IMR-90 (cell line): Measurements from ENCODE around the gene EBLN2. TPM values are rescaled to one million over a fixed set of nuclear protein-coding genes. Genes with fewer than 3 reads are reported as not detected.

Experiments
- ATAC-seq: fragments of 200-7000 bp; cut with Tn5 transposase; 2 replicates; pipeline ENCODE4 v1.9.1; 2020; ENCODE audit warnings: low read depth, mild to moderate bottlenecking, moderate library complexity
- BruUV-seq: library from RNA; stranded (reverse); fragments of 400-500 nt; replicated peaks from 2 replicates; lab custom pipeline; 2021; lab: Mats Ljungman, UMichigan
- CTCF ChIA-PET: fragments of 300-600 bp; formaldehyde crosslinking; extraction: SDS; loops from one replicate; lab custom pipeline; 2021; ENCODE audit warnings: antibody characterized with exemption; lab: Yijun Ruan, JAX
- POLR2A ChIA-PET: fragments of 300-600 bp; sonication (Branson Sonifier 250); formaldehyde crosslinking; loops from one replicate; lab custom pipeline; 2022; ENCODE audit warnings: antibody characterized with exemption; ENCODE audit not compliant: unreplicated experiment; lab: Charles Lee
- DNase-seq: peaks from one replicate; pipeline ENCODE4 v3.0.0; 2013
- H2AFZ ChIP-seq: replicated peaks from 2 replicates; pipeline ENCODE3; 2013; ENCODE audit warnings: low read length, mild to moderate bottlenecking; ENCODE audit not compliant: poor library complexity
- H2AK5ac ChIP-seq: 2 replicates; pipeline ENCODE4 v1.6.1; 2013; ENCODE audit warnings: low read depth, low read length, inconsistent platforms
- H2AK9ac ChIP-seq: replicated peaks from 2 replicates; pipeline ENCODE3; 2013; ENCODE audit warnings: mild to moderate bottlenecking, low read depth, low read length, moderate library complexity; ENCODE audit not compliant: poor library complexity
- H2BK120ac ChIP-seq: 2 replicates; pipeline ENCODE4 v1.6.1; 2013; ENCODE audit warnings: low read depth, low read length, inconsistent platforms
- H2BK15ac ChIP-seq: 3 replicates; pipeline ENCODE4 v1.6.1; 2013; ENCODE audit warnings: low read depth, low read length, inconsistent platforms
- H2BK20ac ChIP-seq: 2 replicates; pipeline ENCODE4 v1.6.1; 2013; ENCODE audit warnings: low read depth, mild to moderate bottlenecking, inconsistent platforms, low read length, moderate library complexity
- H2BK5ac ChIP-seq: 2 replicates; pipeline ENCODE4 v1.6.1; 2013; ENCODE audit warnings: mild to moderate bottlenecking, low read depth, low read length, inconsistent platforms; ENCODE audit not compliant: poor library complexity, severe bottlenecking
- H3K14ac ChIP-seq: replicated peaks from 2 replicates; pipeline ENCODE4 v1.6.1; 2013; ENCODE audit warnings: low read depth, low read length, inconsistent platforms
- H3K18ac ChIP-seq: 2 replicates; pipeline ENCODE4 v1.6.1; 2013; ENCODE audit warnings: low read depth, low read length, control low read depth
- H3K23ac ChIP-seq: 2 replicates; pipeline ENCODE4 v1.6.1; 2013; ENCODE audit warnings: low read depth, low read length, inconsistent platforms
- H3K27ac ChIP-seq: 2 replicates; pipeline ENCODE4 v1.5.1; 2013; ENCODE audit warnings: mild to moderate bottlenecking, control low read depth, low read length; ENCODE audit not compliant: insufficient read depth
- H3K27me3 ChIP-seq: 2 replicates; pipeline ENCODE4 v1.6.1; 2013; ENCODE audit warnings: low read length; ENCODE audit not compliant: control insufficient read depth, insufficient read depth
- H3K36me3 ChIP-seq: 2 replicates; pipeline ENCODE4 v1.6.1; 2013; ENCODE audit warnings: low read length, mixed read lengths; ENCODE audit not compliant: control insufficient read depth, insufficient read depth
- H3K4ac ChIP-seq: 2 replicates; pipeline ENCODE4 v1.6.1; 2013; ENCODE audit warnings: low read depth, low read length, inconsistent platforms
- H3K4me1 ChIP-seq: 2 replicates; pipeline ENCODE4 v1.6.1; 2013; ENCODE audit warnings: low read length, mixed read lengths; ENCODE audit not compliant: control insufficient read depth, insufficient read depth
- H3K4me2 ChIP-seq: 2 replicates; pipeline ENCODE4 v1.6.1; 2013; ENCODE audit warnings: low read depth, mild to moderate bottlenecking, control low read depth, low read length, moderate library complexity
- H3K4me3 ChIP-seq: 2 replicates; pipeline ENCODE4 v1.5.1; 2013; ENCODE audit warnings: low read depth, mild to moderate bottlenecking, control low read depth, low read length, moderate library complexity; ENCODE audit not compliant: insufficient read depth
- H3K56ac ChIP-seq: 2 replicates; pipeline ENCODE4 v1.6.1; 2013; ENCODE audit warnings: low read length, inconsistent platforms; ENCODE audit not compliant: insufficient read depth; ENCODE audit errors: extremely low read depth
- H3K79me1 ChIP-seq, 2 experiments: 2 replicates each; pipeline ENCODE4 v1.6.1; 2013; ENCODE audit warnings: low read length in 2 of 2, inconsistent platforms in 1 of 2, low read depth in 1 of 2
- H3K9ac ChIP-seq: 2 replicates; pipeline ENCODE4 v1.6.1; 2013; ENCODE audit warnings: low read depth, low read length, control low read depth
- H3K9me1 ChIP-seq: 2 replicates; pipeline ENCODE4 v1.6.1; 2013; ENCODE audit warnings: low read length, inconsistent platforms; ENCODE audit not compliant: insufficient read depth
- H3K9me3 ChIP-seq: 2 replicates; pipeline ENCODE4 v1.6.1; 2013; ENCODE audit warnings: low read length; ENCODE audit not compliant: control insufficient read depth, insufficient read depth
- H4K20me1 ChIP-seq: 2 replicates; pipeline ENCODE4 v1.6.1; 2013; ENCODE audit warnings: low read length, inconsistent platforms; ENCODE audit not compliant: insufficient read depth
- H4K5ac ChIP-seq: 2 replicates; pipeline ENCODE4 v1.6.1; 2013; ENCODE audit warnings: mild to moderate bottlenecking, low read depth, low read length, control low read depth
- H4K8ac ChIP-seq, 2 experiments: 2 replicates each; pipeline ENCODE4 v1.6.1; 2013; ENCODE audit warnings: low read depth in 2 of 2, low read length in 2 of 2, control low read depth in 1 of 2, inconsistent platforms in 1 of 2
- H4K91ac ChIP-seq: 2 replicates; pipeline ENCODE4 v1.6.1; 2013; ENCODE audit warnings: low read depth, low read length, inconsistent platforms; ENCODE audit not compliant: insufficient read depth
- BHLHE40 ChIP-seq: fragments of 150-350 bp; IDR thresholded peaks from 2 replicates; pipeline ENCODE4 v1.6.1; 2016; ENCODE audit warnings: mild to moderate bottlenecking, low read depth, low read length
- CEBPB ChIP-seq: IDR thresholded peaks from 2 replicates; pipeline ENCODE4 v1.6.1; 2012; ENCODE audit warnings: low read depth, low read length, improper control_type of control experiment
- CHD1 ChIP-seq: IDR thresholded peaks from 2 replicates; pipeline ENCODE4 v1.6.1; 2012; ENCODE audit warnings: low read depth, low read length, improper control_type of control experiment
- CTCF ChIP-seq: conservative IDR thresholded peaks from 2 replicates; pipeline ENCODE4 v1.5.1; 2012; ENCODE audit warnings: mild to moderate bottlenecking, low read depth, low read length, improper control_type of control experiment
- ELK1 ChIP-seq: fragments of 150-350 bp; IDR thresholded peaks from 2 replicates; pipeline ENCODE4 v1.6.1; 2016; ENCODE audit warnings: low read depth, mild to moderate bottlenecking, low read length, moderate library complexity, borderline replicate concordance
- FOS ChIP-seq: fragments of 150-350 bp; IDR thresholded peaks from 2 replicates; pipeline ENCODE4 v1.6.1; 2016; ENCODE audit warnings: low read depth, low read length
- MAFK ChIP-seq: IDR thresholded peaks from 2 replicates; pipeline ENCODE4 v1.6.1; 2012; ENCODE audit warnings: low read depth, low read length, improper control_type of control experiment
- MAZ ChIP-seq: IDR thresholded peaks from 2 replicates; pipeline ENCODE4 v1.6.1; 2012; ENCODE audit warnings: low read depth, mild to moderate bottlenecking, low read length, improper control_type of control experiment, moderate library complexity, borderline replicate concordance
- MXI1 ChIP-seq: IDR thresholded peaks from 2 replicates; pipeline ENCODE4 v1.6.1; 2012; ENCODE audit warnings: low read depth, mild to moderate bottlenecking, low read length, moderate library complexity, borderline replicate concordance
- NFE2L2 ChIP-seq: fragments of 150-350 bp; IDR thresholded peaks from 2 replicates; pipeline ENCODE4 v1.6.1; 2016; ENCODE audit warnings: low read depth, mild to moderate bottlenecking, low read length
- POLR2A ChIP-seq: IDR thresholded peaks from 2 replicates; pipeline ENCODE4 v1.6.1; 2012; ENCODE audit warnings: mild to moderate bottlenecking, low read depth, low read length
- RAD21 ChIP-seq: IDR thresholded peaks from 2 replicates; pipeline ENCODE4 v1.6.1; 2012; ENCODE audit warnings: low read length, improper control_type of control experiment
- RCOR1 ChIP-seq: IDR thresholded peaks from 2 replicates; pipeline ENCODE4 v1.6.1; 2012; ENCODE audit warnings: mild to moderate bottlenecking, low read length, improper control_type of control experiment; ENCODE audit not compliant: insufficient replicate concordance
- RFX5 ChIP-seq: IDR thresholded peaks from 2 replicates; pipeline ENCODE4 v1.8.0; 2012; ENCODE audit warnings: low read depth, mild to moderate bottlenecking, low read length, moderate library complexity
- SMC3 ChIP-seq: fragments of 150-350 bp; IDR thresholded peaks from 2 replicates; pipeline ENCODE4 v1.6.1; 2016; ENCODE audit warnings: low read depth, mild to moderate bottlenecking, antibody characterized with exemption, low read length, moderate library complexity
- USF2 ChIP-seq: fragments of 150-350 bp; IDR thresholded peaks from 2 replicates; pipeline ENCODE4 v1.6.1; 2017; ENCODE audit warnings: mild to moderate bottlenecking, antibody characterized with exemption, low read length, low read depth
- WGBS, 2 experiments: methylation state at CpG; one replicate each; pipeline versions ENCODE4 v1.1.5 to v1.1.7; 2013; ENCODE audit warnings: missing lambda C conversion rate in 2 of 2; ENCODE audit not compliant: insufficient read length in 1 of 2; ENCODE audit errors: extremely low coverage in 2 of 2; 5-methylcytosine and 5-hydroxymethylcytosine counted together
- dilution Hi-C: fragments of 300-500 bp; cut with HindIII; formaldehyde crosslinking; loops from one replicate; pipeline ENCODE4 v1.14.3; 2018; ENCODE audit warnings: low sequenced_read_pairs; ENCODE audit not compliant: unreplicated experiment
- in situ Hi-C: fragments of 300-500 bp; cut with MboI; formaldehyde crosslinking; loops from 3 replicates; pipeline ENCODE4 v1.14.3; 2019; ENCODE audit warnings: low sequenced_read_pairs, inconsistent platforms, mixed read lengths
- intact Hi-C: fragments of 100-400 bp; cut with micrococcal nuclease; formaldehyde crosslinking; loops from 2 replicates; pipeline ENCODE4 v1.10.0; 2022
- polyA plus RNA-seq, 3 experiments: library from polyadenylated mRNA; depleted of rRNA; stranded (reverse); fragments of >200 nt; gene quantifications; 2 replicates each; pipeline ENCODE4 v1.2.3, GENCODE V29; 2012; ENCODE audit warnings: low replicate concordance in 1 of 3
- total RNA-seq: library from RNA; depleted of rRNA; stranded (reverse); fragments of >200 nt; gene quantifications from 2 replicates; pipeline ENCODE4 v1.2.3, GENCODE V29; 2012

Gene EBLN2
- total and polyA plus RNA-seq, 2 of the 4 experiments (the other 2 are of a cell fraction): 2.5 to 7.7 TPM

- Histone ChIP-seq H2BK15ac (no peak overlapping the region), H4K5ac (no peak overlapping the region; the same call in 1 of the 2 replicates), H4K20me1 (peaks cover 10% of the 10 kb centered on the region), H2BK120ac (no peak overlapping the region), H3K9ac (no peak overlapping the region), H3K4me1 (peaks cover 22% of the 10 kb centered on the region), H4K8ac (no peak overlapping the region), H2AK5ac (0 out of 2 replicates have a peak overlapping the region, but pooled peaks have one; percentile 2), H2AK9ac (no peak overlapping the region), H4K91ac (no peak overlapping the region), H3K27me3 (no peaks in the 10 kb centered on the region), H3K4me2 (no peak overlapping the region), H3K14ac (0 out of 2 replicates have a peak overlapping the region, but pooled peaks have one; percentile 22), H2BK5ac (no peak overlapping the region), H2AFZ (no peak overlapping the region), H3K4ac (no peak overlapping the region; the same call in 1 of the 2 replicates), H3K9me3 (no peaks in the 10 kb centered on the region), H2BK20ac (no peak overlapping the region), H3K18ac (no peak overlapping the region; the same call in 1 of the 2 replicates), H3K9me1 (peaks cover 8% of the 10 kb centered on the region), H3K27ac (no peak overlapping the region), H3K36me3 (no peaks in the 10 kb centered on the region; the same call in 1 of the 2 replicates), H3K56ac (no peak overlapping the region), H3K23ac (no peak overlapping the region), H3K79me1 (peaks cover 3 to 6% of the 10 kb centered on the region in 2 experiments; a peak in 1 of 4 replicates), H3K4me3 (no peak overlapping the region)
- no peak for TF ChIP-seq FOS
- no peak for TF ChIP-seq BHLHE40
- TF ChIP-seq MAZ: no peak
- no peak for TF ChIP-seq USF2
- TF ChIP-seq ELK1: no peak
- no peak for TF ChIP-seq SMC3
- TF ChIP-seq NFE2L2: no peak
- no peak for TF ChIP-seq RAD21
- no peak for TF ChIP-seq CHD1
- TF ChIP-seq RFX5: no peak
- TF ChIP-seq CEBPB: no peak
- TF ChIP-seq CTCF: no peak
- TF ChIP-seq RCOR1: no peak
- no peak for TF ChIP-seq MXI1
- TF ChIP-seq MAFK: no peak
- no peak for TF ChIP-seq POLR2A
- WGBS, 2 experiments: no CpG with 5 or more reads among the region's 1 CpG
- intact Hi-C loops (loop anchor here (5.0 kb wide), 3 partner anchors 75 to 1360 kb away; partner anchors contain the start of genes PPP4R2 and SHQ1), in situ Hi-C loops (loop anchor here (5.0 to 10.0 kb wide), 2 partner anchors 225 to 1348 kb away; partner anchors contain the start of genes EIF4E3 and SHQ1), dilution Hi-C loops (no loop called here)
- BruUV-seq: no TSS peak
- ATAC-seq (no peak), DNase-seq (no peak)
- CTCF ChIA-PET: no interaction called here
- POLR2A ChIA-PET: no interaction called here
Measured at GRCh38 chr3:73072634-73073033, 11.2 kb downstream of the EBLN2 start.
